B cell (primary cell): ENCODE data around the gene GDPD4. TPM values are rescaled to one million over a fixed set of nuclear protein-coding genes. Genes with fewer than 3 reads are reported as not detected.

Experiments
- ATAC-seq: fragments of 200-7000 bp; cut with Tn5 transposase; one replicate; pipeline ENCODE4 v1.10.0; 2021; ENCODE audit warnings: low read depth, mild to moderate bottlenecking, moderate number of reproducible peaks, moderate library complexity
- CTCF ChIA-PET: fragments of 350-600 bp; sonication (Branson Sonifier 250); formaldehyde crosslinking; loops from one replicate; lab custom pipeline; 2021; ENCODE audit warnings: antibody characterized with exemption, inconsistent platforms; lab: Charles Lee
- POLR2A ChIA-PET: fragments of 350-600 bp; sonication (Branson Sonifier 250); formaldehyde crosslinking; loops from one replicate; lab custom pipeline; 2021; ENCODE audit warnings: antibody characterized with exemption; lab: Charles Lee
- DNase-seq: peaks from one replicate; pipeline ENCODE4 v3.0.0; 2013
- H2AFZ ChIP-seq: 2 replicates; pipeline ENCODE4 v1.6.1; 2012; ENCODE audit warnings: mild to moderate bottlenecking, low read depth, low read length; ENCODE audit not compliant: insufficient read depth, poor library complexity, severe bottlenecking
- H3K27ac ChIP-seq, 2 donors: 1 replicate in 1 of 2; 2 replicates in 1 of 2; pipeline ENCODE4 v1.5.1; 2012 to 2013; ENCODE audit warnings: low read length in 2 of 2, mild to moderate bottlenecking in 2 of 2, moderate library complexity in 1 of 2
- H3K27me3 ChIP-seq, 4 experiments: fragments of 200-600 bp in 1 of 4; sonication (generic) in 1 of 4; replicated peaks in 1 of 4; 1 replicate in 2 of 4; 2 replicates in 2 of 4; pipeline versions ENCODE4 v1.6.1 to v1.7.0; 2013 to 2016; ENCODE audit warnings: low read length in 3 of 4, mild to moderate bottlenecking in 2 of 4, mixed read lengths in 1 of 4, moderate library complexity in 1 of 4; ENCODE audit not compliant: insufficient read depth in 4 of 4, control insufficient read depth in 3 of 4; ENCODE audit errors: control extremely low read depth in 1 of 4
- H3K36me3 ChIP-seq, 2 experiments: replicated peaks in 1 of 2; 1 replicate in 1 of 2; 2 replicates in 1 of 2; pipeline versions ENCODE4 v1.6.1 to v1.7.1; 2013; ENCODE audit warnings: low read length in 1 of 2; ENCODE audit not compliant: insufficient read depth in 2 of 2, control insufficient read depth in 1 of 2; ENCODE audit errors: control extremely low read depth in 1 of 2, extremely low read depth in 1 of 2
- H3K4me1 ChIP-seq, 2 donors: fragments of 200-600 bp in 1 of 2; sonication (generic) in 1 of 2; 1 replicate in 1 of 2; 2 replicates in 1 of 2; pipeline versions ENCODE4 v1.5.1 to v1.6.1; 2013 to 2017; ENCODE audit warnings: low read length in 2 of 2; ENCODE audit not compliant: control insufficient read depth in 2 of 2, insufficient read depth in 2 of 2
- H3K4me2 ChIP-seq: replicated peaks from 2 replicates; pipeline ENCODE3; 2012; ENCODE audit warnings: mild to moderate bottlenecking, low read depth, low read length; ENCODE audit not compliant: poor library complexity, severe bottlenecking
- H3K4me3 ChIP-seq, 5 experiments: fragments of 200-600 bp in 1 of 5; sonication (generic) in 1 of 5; 1 replicate in 3 of 5; 2 replicates in 2 of 5; pipeline versions ENCODE4 v1.5.1 to v1.7.0; 2011 to 2016; ENCODE audit warnings: low read length in 4 of 5, mild to moderate bottlenecking in 4 of 5, low read depth in 2 of 5, control low read depth in 1 of 5, moderate library complexity in 1 of 5; ENCODE audit not compliant: insufficient read depth in 1 of 5; ENCODE audit errors: control extremely low read depth in 1 of 5, extremely low read depth in 1 of 5
- H3K79me2 ChIP-seq: fragments of 200-600 bp; sonication (generic); one replicate; pipeline ENCODE4 v1.6.0; 2016; ENCODE audit warnings: low read length; ENCODE audit not compliant: control insufficient read depth, insufficient read depth
- H3K9ac ChIP-seq: fragments of 200-600 bp; sonication (generic); 2 replicates; pipeline ENCODE4 v1.6.1; 2017; ENCODE audit warnings: mild to moderate bottlenecking, low read length, moderate library complexity
- H3K9me3 ChIP-seq, 3 donors: one replicate each; pipeline versions ENCODE4 v1.6.1 to v1.7.1; 2013; ENCODE audit warnings: low read length in 2 of 3; ENCODE audit not compliant: control insufficient read depth in 2 of 3, insufficient read depth in 1 of 3; ENCODE audit errors: control extremely low read depth in 1 of 3
- H4K20me1 ChIP-seq: 2 replicates; pipeline ENCODE4 v1.6.0; 2012; ENCODE audit warnings: mild to moderate bottlenecking, low read length; ENCODE audit not compliant: insufficient read depth, control insufficient read depth, poor library complexity, severe bottlenecking
- H3K27ac Mint-ChIP-seq: one replicate; pipeline ENCODE4 v1.8.0; 2021; ENCODE audit warnings: mixed read lengths
- H3K27me3 Mint-ChIP-seq: one replicate; pipeline ENCODE4 v1.8.0; 2021; ENCODE audit warnings: mixed read lengths
- H3K4me1 Mint-ChIP-seq: one replicate; pipeline ENCODE4 v1.8.0; 2021; ENCODE audit warnings: mixed read lengths
- H3K4me3 Mint-ChIP-seq: one replicate; pipeline ENCODE4 v1.8.0; 2021; ENCODE audit warnings: mixed read lengths
- H3K9me3 Mint-ChIP-seq: one replicate; pipeline ENCODE4 v1.8.0; 2022; ENCODE audit warnings: mixed read lengths; ENCODE audit not compliant: insufficient read depth
- CTCF ChIP-seq: fragments of 200-600 bp; IDR thresholded peaks from one replicate; pipeline ENCODE4 v1.8.0; 2022; ENCODE audit warnings: antibody characterized with exemption, mild to moderate bottlenecking
- EZH2 ChIP-seq: IDR thresholded peaks from 2 replicates; pipeline ENCODE4 v1.6.1; 2012; ENCODE audit warnings: borderline replicate concordance, low read depth, mild to moderate bottlenecking, moderate library complexity, low read length; ENCODE audit not compliant: insufficient read depth, poor library complexity, severe bottlenecking
- WGBS: methylation state at CpG from one replicate; pipeline ENCODE4 v1.1.5; 2013; ENCODE audit warnings: missing lambda C conversion rate; ENCODE audit not compliant: insufficient coverage; 5-methylcytosine and 5-hydroxymethylcytosine counted together
- intact Hi-C: fragments of 100-400 bp; cut with micrococcal nuclease; formaldehyde crosslinking; loops from one replicate; pipeline ENCODE4 v1.10.0; 2022
- polyA plus RNA-seq: library from polyadenylated mRNA; depleted of rRNA; stranded (reverse); fragments of >200 nt; gene quantifications from 2 replicates; pipeline ENCODE4 v1.2.3, GENCODE V29; 2012
- total RNA-seq, 2 donors: library from RNA; stranded (reverse); fragments of 120-200 nt in 1 of 2; gene quantifications; 1 replicate in 1 of 2; 2 replicates in 1 of 2; pipeline versions ENCODE4 v1.2.3 to v1.2.4, GENCODE V29; 2013 to 2022

GDPD4 gene
- total and polyA plus RNA-seq, 2 donors (not counting 1 experiment from before 2014, with no cell fraction given), result not detected

- Histone ChIP-seq H3K4me1 (no peaks in the 10 kb centered on the region), H3K27me3 (no peaks in the 10 kb centered on the region), H2AFZ (no peak overlapping the region), H3K9me3 (no peaks in the 10 kb centered on the region), H4K20me1 (no peaks in the 10 kb centered on the region), H3K4me2 (no peak overlapping the region), H3K27ac (no peak overlapping the region), H3K79me2 (no peaks in the 10 kb centered on the region), H3K36me3 (no peaks in the 10 kb centered on the region), H3K4me3 (no peak overlapping the region), H3K9ac (no peak overlapping the region)
- Mint-ChIP-seq H3K27ac (no peak overlapping the region), H3K27me3 (peaks cover 2% of the 10 kb centered on the region), H3K4me3 (no peak overlapping the region), H3K9me3 (no peaks in the 10 kb centered on the region), H3K4me1 (no peaks in the 10 kb centered on the region)
- no peak for TF ChIP-seq EZH2
- no peak for TF ChIP-seq CTCF
- WGBS, result 100% methylated on average over 1 of the region's 2 CpGs
- intact Hi-C loops, result no loop called here
- DNase-seq, result no peak
- ChIA-PET POLR2A (no interaction called here), CTCF (no interaction called here)
- no peak for ATAC-seq
These were observed 1.9 kb downstream of the GDPD4 start for GRCh38 chr11:77299528-77299993.

DNA sequence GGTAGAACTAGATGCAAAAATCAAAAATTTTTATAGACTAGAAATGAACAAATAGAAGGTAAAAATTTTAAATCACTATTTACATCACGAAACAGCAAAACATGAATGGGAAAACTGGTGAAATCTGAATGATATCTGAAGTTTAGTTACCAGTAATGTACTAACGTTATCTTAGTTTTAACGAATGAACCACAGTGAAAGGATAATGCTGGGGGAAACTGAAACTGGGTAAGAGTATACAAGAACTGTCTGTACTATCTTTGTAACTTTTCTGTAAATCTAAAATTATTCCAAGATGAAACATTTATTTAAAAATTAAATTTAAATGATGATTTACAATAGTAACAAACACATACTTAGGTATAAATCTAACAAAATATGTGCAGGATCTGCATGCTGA lies 7.4 kb downstream of the GDPD4 start:
- peaks cover 14% of the 10 kb centered on the region for H3K27me3 Mint-ChIP-seq
- H3K9me3 Mint-ChIP-seq, result no peaks in the 10 kb centered on the region
- intact Hi-C loops, result no loop called here
- H3K4me1 ChIP-seq, result no peaks in the 10 kb centered on the region
- ChIA-PET CTCF (interaction anchor here (1.6 kb wide), 1 partner anchor 9 kb away, joined by 3 read pairs; no protein-coding TSS in a partner anchor), POLR2A (no interaction called here)
- H3K27ac ChIP-seq, result no peak overlapping the region
- no peak for TF ChIP-seq EZH2
- TF ChIP-seq CTCF, result no peak
- no peaks in the 10 kb centered on the region for H3K4me1 Mint-ChIP-seq
- no peak overlapping the region for H3K4me2 ChIP-seq
- no peak overlapping the region for H3K27ac Mint-ChIP-seq
- H3K9me3 ChIP-seq, result no peaks in the 10 kb centered on the region
- WGBS, result no CpG with 5 or more reads among the region's 3 CpGs
- DNase-seq (no peak), ATAC-seq (no peak)
- H3K27me3 ChIP-seq, result no peaks in the 10 kb centered on the region
- H3K4me3 ChIP-seq, result no peak overlapping the region
- no peaks in the 10 kb centered on the region for H3K36me3 ChIP-seq
- H3K9ac ChIP-seq, result no peak overlapping the region
- no peaks in the 10 kb centered on the region for H3K79me2 ChIP-seq
- no peaks in the 10 kb centered on the region for H4K20me1 ChIP-seq
- H2AFZ ChIP-seq, result no peak overlapping the region
- no peak overlapping the region for H3K4me3 Mint-ChIP-seq
